HepG2 (cell line): Measurements from ENCODE around the gene SECISBP2L.

Experiments
- MYC ChIP-seq: sonication (generic); formaldehyde crosslinking; IDR thresholded peaks from 2 replicates; pipeline ENCODE4 v1.9.0; 2021; ENCODE audit warnings: missing genetic modification reagents, borderline replicate concordance
- ZC3H4 ChIP-seq: sonication (generic); formaldehyde crosslinking; IDR thresholded peaks from 2 replicates; pipeline ENCODE4 v1.4.0; 2020; ENCODE audit warnings: missing genetic modification reagents, borderline replicate concordance
- ZNF138 ChIP-seq: sonication (generic); formaldehyde crosslinking; IDR thresholded peaks from 2 replicates; pipeline ENCODE4 v1.5.0; 2020; ENCODE audit warnings: mild to moderate bottlenecking, low read depth, missing genetic modification reagents
- ZNF24 ChIP-seq: fragments of 450-650 bp; IDR thresholded peaks from 2 replicates; pipeline ENCODE4 v1.6.1; 2017; ENCODE audit warnings: antibody characterized with exemption, mild to moderate bottlenecking
- ZNF558 ChIP-seq: sonication (generic); formaldehyde crosslinking; IDR thresholded peaks from 2 replicates; pipeline ENCODE4 v1.9.0; 2022; ENCODE audit warnings: mild to moderate bottlenecking, missing genetic modification reagents, borderline replicate concordance
- TF ChIP-seq, protein P1 (sequence below): sonication (generic); formaldehyde crosslinking; IDR thresholded peaks from 2 replicates; pipeline ENCODE4 v1.5.1; 2020; ENCODE audit warnings: missing genetic modification reagents, mild to moderate bottlenecking, borderline replicate concordance

DNA sequence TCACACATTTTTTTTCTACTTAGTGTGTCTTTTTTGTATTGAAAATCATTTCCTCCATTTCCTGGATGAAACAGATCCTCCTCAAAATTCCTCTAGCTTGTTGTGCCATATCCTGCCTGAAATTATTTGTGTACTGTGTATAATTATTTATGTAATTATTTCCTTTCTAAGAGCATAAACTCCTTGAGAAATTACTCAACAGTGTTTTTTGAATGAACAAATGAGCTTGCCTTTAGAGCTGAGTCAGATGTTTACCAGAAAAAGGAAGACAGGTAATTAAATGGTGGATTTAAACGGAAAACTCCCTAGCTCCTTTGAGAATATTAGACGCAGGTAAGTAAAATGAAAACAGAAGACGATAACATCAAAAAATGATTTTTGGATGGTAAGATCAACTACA lies 13.2 kb upstream of the SECISBP2L start:
- no peak for TF ChIP-seq ZC3H4 (CRISPR knock-in tag)
- no peak for TF ChIP-seq ZNF24
- no peak for TF ChIP-seq ZNF558 (CRISPR knock-in tag)
- TF ChIP-seq, protein P1, sequence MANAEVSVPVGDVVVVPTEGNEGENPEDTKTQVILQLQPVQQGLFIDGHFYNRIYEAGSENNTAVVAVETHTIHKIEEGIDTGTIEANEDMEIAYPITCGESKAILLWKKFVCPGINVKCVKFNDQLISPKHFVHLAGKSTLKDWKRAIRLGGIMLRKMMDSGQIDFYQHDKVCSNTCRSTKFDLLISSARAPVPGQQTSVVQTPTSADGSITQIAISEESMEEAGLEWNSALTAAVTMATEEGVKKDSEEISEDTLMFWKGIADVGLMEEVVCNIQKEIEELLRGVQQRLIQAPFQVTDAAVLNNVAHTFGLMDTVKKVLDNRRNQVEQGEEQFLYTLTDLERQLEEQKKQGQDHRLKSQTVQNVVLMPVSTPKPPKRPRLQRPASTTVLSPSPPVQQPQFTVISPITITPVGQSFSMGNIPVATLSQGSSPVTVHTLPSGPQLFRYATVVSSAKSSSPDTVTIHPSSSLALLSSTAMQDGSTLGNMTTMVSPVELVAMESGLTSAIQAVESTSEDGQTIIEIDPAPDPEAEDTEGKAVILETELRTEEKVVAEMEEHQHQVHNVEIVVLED (CRISPR knock-in tag) = no peak
- TF ChIP-seq MYC (CRISPR knock-in tag) = no peak
- no peak for TF ChIP-seq ZNF138
